DMS114 treated with DMSO at 0.1 percent for 48 hours (cell line): ENCODE results near the gene DYNC1I1.
"Not testable (repeated sequence)": the region's sequence is repeated elsewhere in the genome, so short reads cannot be mapped to it uniquely, and the experiment has no call there.

Experiments used
- DNase-seq: peaks from one replicate; lab custom pipeline; 2025; ENCODE audit not compliant: unreplicated experiment; lab: John Stamatoyannopoulos, UW

DYNC1I1 gene

DNA sequence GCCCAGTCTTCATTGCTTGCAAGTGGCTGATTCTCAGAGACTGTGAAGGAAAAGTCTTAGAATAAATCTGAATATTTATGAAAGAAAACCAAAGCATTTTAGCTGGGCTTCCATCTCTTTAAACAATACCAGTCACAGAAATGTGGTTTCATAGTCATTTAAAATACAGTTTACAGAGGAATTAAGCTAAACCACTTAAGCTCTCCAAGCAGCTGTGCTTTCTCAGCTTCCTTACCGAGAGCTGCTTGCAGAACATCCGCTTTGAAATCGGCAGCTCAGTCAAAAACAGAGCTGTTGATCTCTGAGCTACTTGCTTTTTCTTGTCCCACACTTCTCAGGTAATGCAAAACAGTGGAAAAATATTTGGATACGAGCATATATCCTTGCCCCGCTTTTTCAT lies 134.5 kb downstream of the DYNC1I1 start:
- no peak for DNase-seq

DNA sequence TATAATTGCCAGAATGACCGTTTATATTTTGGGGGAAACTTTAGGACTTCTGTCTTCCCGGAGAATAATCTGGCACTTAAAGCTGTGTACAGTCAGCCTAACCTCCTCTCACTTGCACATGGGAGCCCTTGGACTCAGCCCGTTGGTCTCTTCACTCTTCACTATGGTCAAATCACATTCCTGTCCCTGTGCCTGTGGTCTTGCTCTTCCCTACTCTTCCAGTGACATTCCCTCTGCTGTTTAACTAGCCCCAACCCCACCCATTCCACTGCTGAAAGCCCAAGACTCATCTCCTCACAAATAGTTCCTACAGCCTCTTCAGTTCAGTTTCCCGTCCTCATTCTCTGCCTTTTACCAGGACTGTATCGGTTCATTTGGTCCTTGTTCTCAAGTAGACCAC lies 135.0 kb downstream of the DYNC1I1 start:
- no peak for DNase-seq

DNA sequence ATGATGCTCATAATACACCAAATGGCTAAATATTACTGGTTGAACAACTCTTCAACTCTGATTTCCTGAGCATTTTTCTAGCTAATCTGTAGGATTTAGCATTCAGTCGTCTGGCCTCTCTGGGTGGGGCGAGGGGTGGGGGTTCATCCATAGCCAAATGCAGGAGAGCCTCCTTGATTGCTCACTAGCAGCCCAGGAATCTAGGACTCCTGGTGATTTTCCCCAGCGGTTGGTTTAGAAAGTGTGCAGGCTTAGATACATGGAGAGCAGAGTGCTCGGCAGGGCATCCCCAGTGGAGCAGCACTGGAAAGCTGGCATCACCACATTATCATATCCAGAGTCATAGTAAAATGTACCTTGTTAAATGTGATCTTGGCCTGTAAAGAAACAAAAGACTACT lies 136.1 kb downstream of the DYNC1I1 start:
- DNase-seq = no peak

DNA sequence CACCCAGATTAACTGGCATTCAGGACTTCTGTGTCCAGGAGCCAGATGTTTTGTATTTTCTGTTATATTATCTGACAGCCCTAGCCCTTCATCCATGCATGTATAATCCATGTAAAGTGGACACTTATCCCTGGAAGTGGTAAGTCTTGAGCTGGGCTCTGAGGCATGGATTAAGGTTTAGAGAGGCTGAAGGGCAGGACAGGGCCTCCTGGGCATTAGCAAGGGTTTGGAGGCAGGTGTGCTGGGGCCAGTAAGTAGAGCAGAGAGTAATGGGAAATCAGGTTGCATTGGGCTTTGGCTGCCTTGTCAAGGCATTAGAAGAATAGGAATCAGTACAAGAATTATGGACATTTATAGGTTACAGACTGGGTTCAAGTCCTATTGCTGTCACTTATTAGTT lies 138.0 kb downstream of the DYNC1I1 start:
- DNase-seq = no peak

DNA sequence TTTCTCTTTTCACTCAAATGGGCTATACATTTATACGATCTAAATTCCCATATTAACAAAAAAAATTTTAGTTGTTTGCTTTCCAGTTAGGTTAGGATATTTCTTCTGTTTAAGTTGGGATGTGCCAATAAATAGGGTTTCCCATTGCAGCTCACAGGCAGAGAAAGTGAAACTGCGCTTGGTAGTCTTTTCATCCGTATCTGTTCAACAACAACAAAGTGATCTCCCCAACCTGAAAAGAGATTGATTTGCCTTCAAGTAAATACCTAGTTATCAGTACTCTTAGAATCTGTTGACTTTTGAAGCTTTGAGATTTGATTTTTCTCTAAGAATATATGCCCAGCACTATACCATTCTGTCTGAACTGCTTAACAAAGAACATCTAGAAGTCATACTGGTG lies 143.4 kb downstream of the DYNC1I1 start:
- no peak for DNase-seq

DNA sequence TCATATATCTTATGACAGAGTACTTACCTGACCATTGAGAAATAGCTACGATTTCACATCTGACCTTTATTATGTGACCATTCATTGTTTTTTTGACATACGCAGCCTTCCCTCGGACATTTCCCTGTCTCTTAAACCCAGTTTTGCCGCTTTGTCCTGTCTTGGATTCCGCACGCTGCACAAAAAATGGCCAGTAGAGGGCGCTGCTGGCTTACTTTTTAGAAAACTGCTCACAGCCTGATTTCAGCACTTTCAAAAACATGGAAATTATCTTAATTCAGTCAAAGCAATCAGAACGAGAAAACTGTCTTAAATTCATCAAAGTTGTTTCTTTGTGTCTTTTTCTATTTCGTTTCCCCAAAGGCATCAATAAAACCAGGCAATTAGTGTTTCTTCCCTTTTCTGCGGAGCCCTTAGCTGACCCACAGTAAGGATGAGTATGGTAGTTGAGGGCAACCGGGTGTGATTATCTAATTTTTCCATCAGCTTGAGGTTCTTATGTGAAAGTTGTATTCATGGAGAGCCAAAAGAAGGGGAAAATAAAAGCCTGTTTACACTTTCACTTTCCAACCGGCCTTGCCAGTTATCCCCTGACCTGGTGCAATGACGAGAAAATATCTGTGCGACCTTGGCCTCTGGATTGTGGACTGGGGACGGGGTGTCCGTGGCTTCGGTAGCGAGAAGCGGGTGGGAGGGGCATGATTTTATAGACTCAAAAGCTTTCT lies 144.4 kb downstream of the DYNC1I1 start:
- DNase-seq = peak; percentile 38

DNA sequence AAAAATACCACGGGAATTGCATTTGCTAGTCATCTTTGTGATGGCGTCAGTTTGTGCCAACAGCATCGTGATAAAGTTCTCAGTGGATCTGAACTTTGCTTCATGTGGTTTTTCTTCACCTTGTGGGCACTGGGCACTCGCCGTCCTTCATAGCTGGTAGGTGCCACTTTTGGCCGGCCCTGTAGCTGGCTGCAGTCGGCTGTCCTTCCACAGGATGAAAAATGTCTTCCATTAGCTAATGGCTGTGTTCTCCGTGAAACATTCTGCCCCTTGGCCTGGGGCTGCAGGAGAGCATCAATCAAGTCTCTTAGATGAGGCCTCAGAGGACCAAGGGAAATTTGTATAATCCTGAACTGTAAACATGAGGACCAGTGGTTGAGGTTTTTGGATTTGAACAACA lies 145.3 kb downstream of the DYNC1I1 start:
- DNase-seq = no peak

DNA sequence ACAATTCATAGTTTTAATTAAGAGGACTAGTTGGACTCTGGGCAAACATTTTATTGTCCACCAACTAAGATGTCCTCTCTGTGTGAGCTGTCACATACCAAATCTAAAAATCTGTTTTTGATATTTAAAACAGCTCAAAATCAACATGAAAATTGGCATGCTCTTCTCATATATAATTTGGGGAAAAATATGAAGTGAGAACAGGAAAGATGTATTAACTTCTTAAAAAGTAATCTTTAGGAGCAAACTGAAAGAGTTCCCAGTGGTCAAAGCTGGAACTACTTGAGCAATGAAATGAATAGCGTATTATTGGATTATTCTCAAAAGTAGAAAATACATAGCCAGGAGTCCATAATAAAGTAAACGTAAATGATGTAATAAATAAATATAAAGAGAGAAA lies 147.2 kb downstream of the DYNC1I1 start:
- DNase-seq = no peak

DNA sequence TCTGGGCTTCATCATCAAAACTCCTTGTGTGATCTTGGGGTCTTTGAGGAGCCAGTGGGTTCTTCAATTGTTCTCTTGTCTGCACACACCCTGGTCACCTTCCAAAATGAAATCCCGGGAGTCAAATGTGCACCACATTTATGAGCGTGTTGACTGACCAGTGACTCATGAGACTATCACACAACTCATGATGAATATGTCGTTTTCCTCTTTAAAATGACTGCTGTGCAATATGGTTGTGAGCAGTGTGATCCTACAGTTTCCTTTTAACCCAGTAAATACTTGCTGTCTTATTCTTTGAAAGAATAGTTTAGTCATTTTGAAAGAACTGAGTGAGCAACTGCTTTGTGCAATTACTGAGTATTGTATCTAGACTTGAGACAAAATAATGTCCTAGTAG lies 149.2 kb downstream of the DYNC1I1 start:
- DNase-seq = no peak

DNA sequence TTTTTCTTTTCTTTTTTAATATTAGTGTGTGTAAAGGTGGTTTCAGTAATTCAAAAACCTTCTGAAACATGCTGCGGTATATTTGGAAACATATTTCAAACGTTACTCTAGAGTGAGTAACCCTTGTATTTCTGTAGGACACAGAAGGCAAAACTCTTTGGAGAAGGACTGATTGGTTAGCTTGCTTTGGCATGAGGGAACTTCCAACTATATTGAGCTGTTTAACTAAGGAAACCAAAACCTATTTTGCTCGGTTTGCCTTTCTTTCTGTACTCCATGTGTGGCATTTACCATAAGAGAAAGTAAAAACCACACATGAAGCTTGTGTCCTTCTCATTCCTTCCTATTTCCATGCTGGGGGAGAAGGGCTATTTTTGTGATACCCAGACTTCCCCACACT lies 149.8 kb downstream of the DYNC1I1 start:
- DNase-seq = no peak

DNA sequence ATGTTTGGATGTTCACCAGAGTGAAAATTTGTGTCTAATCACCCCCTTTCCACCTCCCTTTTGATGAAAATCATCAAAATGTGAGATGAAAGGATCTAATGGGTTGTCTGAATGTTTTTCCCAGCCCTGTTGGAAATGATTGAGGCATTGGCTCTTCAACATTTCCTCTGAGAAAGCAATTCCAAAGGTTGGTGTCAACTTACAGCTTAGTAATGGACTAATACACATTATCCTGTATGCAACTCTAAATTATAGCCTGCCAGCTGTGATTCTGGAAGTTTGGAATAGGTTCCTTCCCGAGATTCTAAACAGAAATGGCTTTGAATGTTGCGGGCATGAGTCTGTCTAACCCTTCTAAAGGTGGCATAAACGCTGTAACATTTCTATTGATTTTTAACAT lies 152.9 kb downstream of the DYNC1I1 start:
- DNase-seq = no peak

DNA sequence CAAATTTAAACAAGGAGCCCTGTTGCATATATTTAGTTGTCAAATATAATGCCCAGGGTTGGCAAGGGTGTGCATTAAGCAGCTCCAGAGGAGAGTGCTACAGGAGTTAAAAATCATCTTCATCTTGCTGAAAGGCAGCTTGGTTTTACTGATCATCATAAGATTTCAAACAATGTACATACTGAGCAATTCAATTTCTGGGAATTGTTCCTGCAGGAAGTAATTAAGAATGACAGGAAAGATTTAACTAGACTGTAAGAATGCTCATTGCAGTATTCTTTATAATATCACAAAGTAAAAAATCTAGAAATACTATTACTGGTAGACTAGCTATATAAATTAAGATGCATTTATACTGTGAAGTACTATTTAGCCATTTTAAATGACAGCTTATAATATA lies 153.6 kb downstream of the DYNC1I1 start:
- no peak for DNase-seq

DNA sequence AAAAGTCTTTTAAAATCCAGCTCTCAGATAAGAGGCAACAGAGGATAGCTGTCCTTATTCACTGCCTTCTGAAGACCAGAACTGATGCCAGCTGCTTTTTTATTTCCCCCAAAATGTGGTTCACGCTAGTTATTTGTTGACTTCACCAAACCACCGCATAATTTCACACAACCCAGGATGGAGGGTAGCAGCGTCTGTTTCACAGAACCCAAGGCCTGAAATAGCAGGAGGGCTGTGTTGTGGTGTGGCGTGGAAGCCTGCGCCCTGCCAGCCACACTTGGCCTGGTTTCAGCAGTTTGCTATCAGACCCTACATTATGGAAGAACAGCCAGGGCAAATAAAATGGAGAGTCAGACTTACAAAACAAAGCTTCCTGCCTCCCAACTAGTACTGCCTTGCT lies 155.4 kb downstream of the DYNC1I1 start:
- DNase-seq = no peak

DNA sequence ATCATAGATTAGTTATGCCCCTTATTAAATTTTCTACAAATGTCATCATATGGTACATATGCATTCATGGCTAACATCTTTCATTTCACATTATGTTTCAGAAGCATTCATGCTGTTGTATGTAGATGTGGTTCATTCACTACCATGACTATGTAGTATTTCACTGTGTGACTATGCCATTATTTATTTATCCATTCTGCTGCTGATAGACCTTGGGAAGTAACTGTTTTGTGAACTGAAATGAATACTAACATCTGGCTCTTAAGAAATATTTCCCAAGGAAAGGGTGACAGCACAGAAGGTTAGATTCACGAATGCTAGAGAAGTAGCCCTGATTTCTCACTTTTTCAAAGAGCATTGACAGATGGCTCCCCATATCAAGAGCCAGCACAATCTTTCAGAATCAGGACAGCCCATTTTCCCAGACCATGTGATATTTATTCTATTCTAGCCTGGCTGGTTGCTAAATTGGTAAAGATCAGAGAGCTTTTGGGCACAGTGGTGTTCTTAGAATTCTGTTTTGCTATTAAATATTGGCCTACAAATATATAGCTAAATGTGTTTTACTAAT lies 157.4 kb downstream of the DYNC1I1 start:
- DNase-seq = no peak

DNA sequence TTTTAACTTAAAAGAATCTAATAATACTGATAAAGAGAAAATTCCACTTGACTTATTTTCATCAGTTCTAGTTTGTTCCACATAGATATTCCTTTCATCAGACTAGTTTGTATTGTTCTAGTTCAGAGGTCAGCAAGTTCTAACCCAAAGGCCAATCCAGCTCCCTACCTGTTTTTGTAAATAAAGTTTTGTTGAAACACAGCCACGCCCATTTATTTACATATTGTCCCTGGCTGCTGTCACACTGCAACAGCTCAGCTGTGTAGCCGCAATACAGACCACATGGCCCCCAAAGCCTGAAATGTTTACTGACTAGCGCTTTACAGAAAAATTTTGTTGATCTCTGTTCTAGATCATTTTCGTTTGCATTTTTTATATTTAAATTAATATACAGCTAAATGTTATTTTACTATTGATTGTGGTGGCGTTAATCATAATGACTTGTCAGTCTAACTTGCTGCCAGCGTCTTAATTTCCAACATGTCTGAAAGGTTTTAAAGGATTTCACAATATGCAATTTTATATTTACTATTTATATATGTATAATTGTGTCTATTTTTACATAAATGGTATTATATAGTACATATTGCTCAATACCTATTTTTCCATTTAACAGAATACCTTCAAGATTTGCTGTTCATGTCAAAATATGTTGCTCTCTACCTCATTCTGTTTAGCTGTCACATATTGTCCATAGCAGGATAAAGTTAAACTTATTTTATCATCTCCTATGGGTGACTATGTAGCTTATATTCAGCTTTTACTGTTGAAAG lies 159.3 kb downstream of the DYNC1I1 start:
- no peak for DNase-seq

DNA sequence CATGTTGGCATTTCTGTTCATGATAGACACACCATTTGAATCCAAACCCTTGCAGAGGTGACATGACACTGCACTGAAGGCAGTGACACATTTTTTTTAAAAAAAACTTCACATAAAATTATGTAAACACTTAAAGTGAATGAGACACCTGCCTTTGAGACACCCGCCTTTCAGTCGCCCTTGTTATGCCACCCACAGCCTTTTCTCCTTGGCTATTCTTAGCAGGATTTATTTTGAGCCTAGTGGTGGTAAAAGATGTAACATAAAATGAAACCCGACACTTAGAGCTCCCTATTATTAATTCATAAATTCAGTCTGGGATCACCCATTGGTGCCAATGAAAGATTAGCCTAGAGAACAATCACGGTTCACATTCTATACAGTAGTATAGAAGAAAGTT lies 161.3 kb downstream of the DYNC1I1 start:
- no peak for DNase-seq

DNA sequence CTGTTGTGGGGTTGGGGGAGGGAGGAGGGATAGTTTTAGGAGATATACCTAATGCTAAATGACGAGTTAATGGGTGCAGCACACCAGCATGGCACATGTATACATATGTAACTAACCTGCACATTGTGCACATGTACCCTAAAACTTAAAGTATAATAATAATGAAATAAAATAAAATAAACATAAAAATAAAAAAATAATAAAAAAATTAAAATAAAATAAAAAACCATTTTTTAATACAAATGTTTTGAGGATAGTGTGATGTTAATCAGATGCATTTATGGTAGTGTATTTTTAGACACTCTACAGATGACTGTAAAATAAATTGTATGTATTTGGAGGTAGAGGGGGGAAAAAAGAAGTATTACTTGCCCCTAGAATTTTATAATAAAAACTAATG lies 172.5 kb downstream of the DYNC1I1 start:
- DNase-seq = not testable (repeated sequence)

DNA sequence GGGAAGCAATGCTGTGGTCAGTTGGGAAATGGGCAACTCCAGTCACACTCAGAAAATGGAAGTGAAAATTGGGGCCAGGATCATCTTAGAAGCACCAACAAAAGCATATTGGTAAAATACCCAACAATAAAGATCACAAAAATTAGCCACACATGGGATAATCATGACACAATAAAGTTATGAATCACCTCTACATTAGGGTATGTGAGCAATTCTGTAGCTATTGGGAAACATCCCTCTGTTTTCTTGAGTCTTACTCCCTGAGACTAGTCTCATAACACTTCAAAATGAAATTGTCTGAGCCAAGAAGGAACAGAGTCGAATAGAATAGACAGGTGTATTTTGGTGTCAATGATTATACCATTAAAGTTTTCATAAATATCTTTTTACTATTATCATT lies 178.3 kb downstream of the DYNC1I1 start:
- no peak for DNase-seq

DNA sequence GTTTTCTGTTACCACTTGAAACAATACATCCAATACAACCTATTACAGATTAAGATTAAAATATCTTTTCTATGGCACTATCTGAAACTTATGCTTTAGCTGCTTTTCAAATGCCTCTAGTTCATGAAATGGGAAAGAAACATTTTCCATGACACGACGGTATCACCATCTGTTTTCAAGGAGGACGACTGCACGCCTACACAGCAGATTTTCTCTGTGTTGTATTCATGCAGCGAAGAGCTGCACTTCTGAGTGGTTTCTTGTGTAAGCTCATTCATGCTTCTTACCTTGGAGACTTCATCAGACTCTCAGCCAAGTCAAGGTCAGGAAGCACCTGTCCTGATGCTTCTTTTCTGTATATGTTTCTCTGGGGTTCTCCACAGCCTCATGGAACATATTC lies 179.2 kb downstream of the DYNC1I1 start:
- DNase-seq = no peak

DNA sequence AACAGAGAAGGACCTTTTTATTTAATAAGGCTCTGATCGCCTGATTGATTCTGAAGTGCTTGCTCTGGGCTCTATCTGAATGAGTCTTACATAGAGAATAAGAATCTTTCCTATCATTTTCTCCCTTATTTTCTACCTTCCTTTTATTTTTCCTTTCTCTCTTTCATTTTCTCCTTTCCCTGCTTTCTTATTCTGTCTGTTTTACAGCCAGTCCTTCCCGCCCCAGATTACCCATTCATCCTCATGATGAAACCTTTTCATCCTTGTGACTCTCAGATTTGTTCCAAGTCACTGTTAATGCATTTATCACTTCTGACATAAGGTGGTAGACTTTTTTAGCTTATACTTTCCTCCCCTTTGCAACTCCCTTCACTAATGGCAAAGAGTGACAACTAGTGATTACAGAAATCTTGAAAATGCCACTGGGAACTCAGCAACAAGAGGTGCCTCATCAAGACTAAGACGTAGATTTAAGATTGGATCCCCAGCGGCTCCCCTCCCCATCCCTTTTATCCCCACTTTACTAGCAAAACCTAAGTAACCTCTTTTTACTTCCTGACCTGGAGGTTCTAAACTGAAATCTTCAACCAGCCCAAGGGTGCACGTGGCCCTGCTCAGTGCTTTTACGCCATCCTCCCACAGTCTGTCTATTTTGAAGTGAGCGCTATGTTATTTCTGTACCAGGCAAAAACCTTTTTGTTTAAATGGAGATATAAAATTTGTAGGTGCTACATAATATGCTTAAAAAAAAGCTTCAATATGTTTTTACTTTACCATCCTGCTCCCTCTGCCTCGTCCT lies 179.8 kb downstream of the DYNC1I1 start:
- no peak for DNase-seq

DNA sequence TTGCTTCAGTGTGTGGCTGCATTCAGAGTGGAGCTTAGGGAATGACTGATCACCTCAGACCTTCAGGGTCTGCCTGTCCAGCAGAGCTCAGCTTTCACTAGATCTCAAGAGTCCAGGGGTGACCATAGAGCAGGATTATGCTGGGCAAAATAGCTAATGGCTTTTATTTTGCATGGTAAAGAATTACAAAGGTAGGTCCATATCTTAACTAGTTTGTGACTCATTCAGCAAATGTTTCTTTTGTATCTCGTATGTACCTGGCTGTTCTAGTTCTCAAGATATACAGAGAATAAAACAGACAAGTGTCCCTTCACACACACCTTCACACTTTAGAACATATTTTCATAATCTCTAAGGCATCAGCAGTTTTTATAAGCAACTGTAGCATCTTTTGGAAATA lies 180.5 kb downstream of the DYNC1I1 start:
- no peak for DNase-seq

DNA sequence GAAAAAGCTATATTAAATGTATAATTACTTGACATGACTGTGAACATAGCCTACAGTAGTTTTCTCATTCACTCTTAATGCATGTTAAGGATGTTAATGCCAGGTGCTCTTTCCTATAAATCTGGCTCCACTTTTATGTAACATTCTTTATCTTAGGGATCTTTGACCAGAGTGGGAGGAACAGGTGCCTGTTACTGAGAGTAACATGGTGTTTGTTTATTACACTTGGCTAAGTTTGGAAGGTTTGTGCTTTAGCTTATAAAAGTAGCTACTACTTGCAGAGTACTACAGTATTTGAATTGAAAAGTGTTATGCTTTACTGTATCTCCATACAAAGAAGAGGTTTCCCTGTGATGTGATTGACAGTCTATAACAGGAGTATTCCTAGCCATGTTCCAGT lies 183.4 kb downstream of the DYNC1I1 start:
- no peak for DNase-seq
